Measurements from ENCODE around the gene KATNAL1.
"Not testable (repeated sequence)": the region's sequence is repeated elsewhere in the genome, so short reads cannot be mapped to it uniquely, and the experiment has no call there.

Gene KATNAL1

GRCh38 chr13:30211745-30212144 is 95.6 kb downstream of the KATNAL1 start:
- no peak for DNase-seq (ENCODE audit: low read depth)

GRCh38 chr13:30204564-30204963 is 102.8 kb downstream of the KATNAL1 start:
- no peak for DNase-seq (ENCODE audit: low read depth)

- DNase-seq (ENCODE audit: low read depth) = no peak
Measured at GRCh38 chr13:30196025-30196424, 111.3 kb downstream of the KATNAL1 start.

DNA sequence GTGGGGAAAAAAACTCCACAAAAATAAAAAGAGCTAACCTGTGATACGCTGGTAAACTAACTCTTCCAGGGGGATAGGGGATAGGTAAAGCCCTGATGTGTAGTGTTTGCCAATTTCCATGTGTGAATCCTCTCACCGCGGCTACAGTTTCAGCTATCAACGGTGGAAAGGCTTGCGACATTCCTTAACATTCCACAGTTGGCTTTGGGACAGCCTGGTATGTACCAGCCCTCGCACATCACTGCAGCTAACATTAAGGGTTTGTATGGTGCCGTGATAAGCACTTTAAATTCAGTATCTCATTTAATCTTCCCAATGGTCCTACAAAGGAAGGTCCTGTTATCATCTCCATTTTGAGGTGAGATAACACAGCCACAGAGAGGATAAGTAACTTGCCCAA is 112.4 kb downstream of the KATNAL1 start:
- DNase-seq (ENCODE audit: low read depth) = no peak

DNA sequence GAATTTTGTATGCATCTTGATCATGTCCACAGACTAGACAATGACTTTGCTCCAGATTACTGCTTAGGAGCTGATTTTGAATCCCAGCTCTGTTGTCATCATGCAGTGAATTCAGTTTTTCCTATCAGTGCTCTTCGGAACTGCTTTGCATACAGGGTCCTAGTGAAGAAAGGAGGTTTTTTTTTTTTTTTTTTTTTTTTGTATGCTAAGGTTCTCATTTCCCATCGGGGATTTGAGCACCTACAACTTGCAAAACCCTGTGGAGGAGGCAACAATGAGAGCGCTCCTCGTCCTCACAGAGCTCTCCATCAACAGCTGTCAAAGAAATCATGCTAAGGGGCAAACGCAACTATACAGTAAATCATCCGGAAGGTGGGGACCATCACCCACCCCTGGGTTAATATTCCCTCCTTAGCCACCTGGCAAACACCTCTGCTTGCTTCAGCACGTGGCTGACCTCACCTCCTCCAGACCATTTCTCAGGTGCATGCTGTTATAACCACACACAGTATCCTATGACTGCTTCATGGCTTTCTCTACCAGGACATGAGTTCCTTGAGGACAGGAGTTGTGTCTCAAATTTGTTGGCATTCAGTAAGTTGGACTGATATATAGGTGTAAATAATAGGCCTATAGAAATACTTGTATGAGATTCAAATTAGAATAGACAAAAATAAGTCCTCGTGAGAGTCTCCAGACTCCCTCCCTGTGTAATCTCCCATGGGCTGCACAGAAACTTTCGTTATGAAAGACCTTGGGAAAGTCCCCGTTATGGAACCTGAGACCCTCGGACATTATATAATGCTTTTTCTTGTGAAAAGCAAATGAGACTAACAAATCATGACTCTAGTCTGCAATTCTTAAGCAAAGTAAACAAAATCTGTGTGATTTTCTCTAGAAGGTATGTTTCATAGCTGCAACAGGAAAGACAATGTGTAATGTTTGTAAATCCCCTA is 113.8 kb downstream of the KATNAL1 start:
- no peak for DNase-seq (ENCODE audit: low read depth)

DNA sequence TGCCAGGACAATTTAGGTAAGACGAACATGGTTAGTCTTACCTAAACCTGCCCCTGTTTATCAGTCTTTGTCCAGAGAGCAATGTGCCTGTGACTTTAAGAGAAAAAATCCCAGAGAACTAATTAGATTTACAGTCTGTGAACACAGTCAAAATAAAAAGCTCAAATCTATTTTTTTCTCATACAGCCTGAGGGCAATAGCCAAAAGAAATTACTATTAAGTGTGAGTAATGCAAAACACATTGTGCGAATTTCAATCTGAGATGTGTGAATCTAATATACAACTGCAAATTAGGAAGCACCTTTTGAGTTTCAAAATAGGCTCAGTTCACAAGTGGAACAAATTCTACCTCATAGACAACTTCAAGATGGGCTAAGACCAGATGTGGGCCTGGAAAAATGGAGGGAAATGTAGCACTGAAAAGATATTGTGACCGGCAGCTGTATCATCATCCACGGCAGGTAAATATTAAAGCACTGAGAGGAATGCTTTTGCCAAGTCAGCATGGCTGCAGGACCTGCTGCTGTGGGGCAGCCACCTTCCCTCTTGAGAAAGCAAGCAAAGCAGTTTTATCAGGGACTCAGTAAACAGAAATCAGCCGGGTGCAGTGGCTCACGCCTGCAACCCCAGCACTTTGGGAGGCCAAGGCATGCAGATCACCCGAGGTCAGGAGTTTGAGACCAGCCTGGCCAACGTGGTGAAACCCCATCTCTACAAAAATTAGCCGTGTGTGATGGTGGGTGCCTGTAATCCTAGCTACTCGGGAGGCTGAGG is 114.8 kb downstream of the KATNAL1 start:
- no peak for DNase-seq (ENCODE audit: low read depth)

DNA sequence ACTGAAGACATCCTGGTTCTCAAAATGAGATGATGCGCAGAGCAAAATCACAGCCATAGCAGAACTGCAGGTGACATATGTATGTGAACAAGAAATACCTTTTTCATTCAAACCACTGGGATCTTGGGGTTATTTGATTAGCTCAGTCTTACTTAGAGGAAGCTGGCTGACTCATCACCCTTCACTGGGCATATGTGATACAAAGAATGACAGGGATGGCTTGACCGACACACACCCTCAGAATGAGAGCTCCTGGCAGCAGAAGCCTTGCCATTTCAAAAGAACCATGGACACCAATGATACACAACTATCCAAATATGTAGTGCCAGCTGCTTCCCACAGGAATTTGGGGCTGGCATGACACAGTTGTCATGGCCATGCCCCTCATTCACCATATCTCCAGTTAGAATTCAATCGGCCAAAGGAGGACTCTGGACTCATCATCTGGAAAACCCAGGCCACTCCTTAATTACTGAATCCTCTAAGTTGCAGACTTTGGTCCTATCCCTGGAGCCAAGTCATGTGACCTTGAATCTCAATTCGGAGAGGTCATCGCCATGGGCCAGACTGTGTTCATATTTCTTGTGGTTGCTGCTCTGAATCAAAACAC is 115.8 kb downstream of the KATNAL1 start:
- DNase-seq (ENCODE audit: low read depth) = no peak

- no peak for DNase-seq (ENCODE audit: low read depth)
Measured at GRCh38 chr13:30186634-30187415, 120.5 kb downstream of the KATNAL1 start.

GRCh38 chr13:30181888-30182651 is 125.3 kb downstream of the KATNAL1 start:
- DNase-seq (ENCODE audit: low read depth) = no peak

DNA sequence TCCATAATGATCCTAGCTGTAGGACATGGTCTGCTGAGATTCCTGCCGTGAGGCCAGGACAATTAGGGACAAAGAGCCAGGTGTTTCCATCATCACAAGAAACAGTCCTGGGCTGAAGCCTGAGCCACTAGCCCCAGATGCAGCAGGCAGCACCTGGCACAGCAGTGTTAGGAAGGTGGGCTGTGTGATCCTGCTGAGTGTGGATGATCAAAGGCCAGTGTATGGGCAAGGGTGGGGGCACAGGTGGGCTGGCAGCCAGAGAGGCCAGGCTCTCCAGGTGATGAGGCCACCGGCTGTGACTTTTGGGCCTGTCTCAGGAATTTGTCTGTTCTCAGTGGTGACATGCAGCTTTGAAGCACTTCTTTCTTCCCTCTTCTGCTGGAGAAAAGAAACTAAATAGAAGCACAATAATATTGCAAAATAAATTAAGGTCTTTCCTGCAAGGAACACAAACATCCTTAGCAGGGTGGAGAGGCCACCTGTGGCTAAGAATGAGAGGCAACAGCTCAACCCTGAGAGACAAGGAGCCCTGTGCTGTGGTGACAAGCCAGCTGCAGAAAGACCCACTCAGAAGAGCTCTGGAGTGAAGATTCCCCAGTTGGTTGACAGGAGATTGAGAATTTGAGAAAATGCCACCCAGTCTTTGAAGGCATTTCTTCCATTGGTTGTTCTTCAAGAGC is 127.6 kb downstream of the KATNAL1 start:
- no peak for DNase-seq (ENCODE audit: low read depth)

DNA sequence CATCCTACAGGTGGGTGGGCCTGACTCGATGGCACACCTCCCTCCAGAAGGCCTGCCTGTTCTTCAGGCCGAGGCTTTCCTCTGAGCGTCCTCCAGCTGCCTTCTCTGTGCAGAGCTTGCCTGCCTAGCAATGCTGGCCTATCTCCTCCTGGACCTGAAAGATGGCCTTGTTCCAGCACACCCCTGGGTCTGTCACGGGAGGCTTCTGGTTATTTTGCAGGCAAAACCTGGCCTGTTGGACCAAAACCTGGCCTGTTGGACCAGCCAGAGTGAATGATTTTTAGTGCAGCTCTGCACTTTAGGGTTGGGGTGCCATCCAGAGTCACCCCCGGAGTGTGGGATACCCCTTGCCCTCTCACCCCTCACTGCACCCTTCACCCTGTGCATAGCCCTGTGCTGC is 128.4 kb downstream of the KATNAL1 start:
- DNase-seq (ENCODE audit: low read depth) = no peak

GRCh38 chr13:30175166-30175565 is 132.2 kb downstream of the KATNAL1 start:
- DNase-seq (ENCODE audit: low read depth) = no peak

- DNase-seq (ENCODE audit: low read depth) = not testable (repeated sequence)
Measured at GRCh38 chr13:30174250-30174649, 133.1 kb downstream of the KATNAL1 start.

- no peak for DNase-seq (ENCODE audit: low read depth)
Measured at GRCh38 chr13:30173303-30173610, 134.1 kb downstream of the KATNAL1 start.

GRCh38 chr13:30172593-30173302 is 134.6 kb downstream of the KATNAL1 start:
- DNase-seq (ENCODE audit: low read depth) = no peak

DNA sequence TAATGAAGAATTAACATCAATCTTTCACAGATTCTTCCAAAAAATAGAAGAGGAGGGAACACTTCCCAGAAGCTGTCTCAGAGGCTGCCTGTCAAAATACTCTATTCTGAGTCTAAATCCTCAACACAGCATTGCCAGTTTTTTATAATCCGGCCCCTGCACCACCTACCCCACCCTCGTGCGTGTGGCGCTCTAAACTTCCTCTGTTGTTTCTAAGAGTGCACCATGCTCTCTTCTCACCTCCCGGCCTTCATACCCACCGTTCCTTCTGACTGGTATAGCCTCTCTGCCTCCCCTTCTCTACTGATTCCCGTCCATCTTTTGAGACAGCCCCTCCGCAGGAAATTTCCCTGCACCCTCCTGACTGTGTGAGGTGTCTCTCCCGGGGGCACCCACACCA is 136.8 kb downstream of the KATNAL1 start:
- no peak for DNase-seq (ENCODE audit: low read depth)

- no peak for DNase-seq (ENCODE audit: low read depth)
Measured at GRCh38 chr13:30169442-30169841, 137.9 kb downstream of the KATNAL1 start.

DNA sequence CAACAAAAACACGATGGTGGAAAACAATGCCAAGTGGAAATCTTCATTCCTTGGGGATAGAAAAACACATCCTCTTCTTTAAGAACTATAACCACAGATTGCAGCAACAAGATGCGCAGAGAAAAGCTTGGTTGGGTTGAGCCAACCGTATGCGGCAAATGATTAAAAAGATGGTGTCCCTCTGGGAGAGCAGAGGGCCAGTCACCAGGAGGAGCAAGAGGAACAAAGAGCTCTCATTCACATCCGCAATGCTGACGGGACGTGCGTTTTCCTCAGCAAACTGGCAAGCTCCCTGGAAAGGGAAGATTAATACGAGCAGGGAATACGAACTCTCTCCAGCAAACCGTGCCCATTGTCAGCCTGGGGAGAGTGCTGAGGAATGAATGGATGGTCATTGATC is 141.6 kb downstream of the KATNAL1 start:
- DNase-seq (ENCODE audit: low read depth) = no peak

DNA sequence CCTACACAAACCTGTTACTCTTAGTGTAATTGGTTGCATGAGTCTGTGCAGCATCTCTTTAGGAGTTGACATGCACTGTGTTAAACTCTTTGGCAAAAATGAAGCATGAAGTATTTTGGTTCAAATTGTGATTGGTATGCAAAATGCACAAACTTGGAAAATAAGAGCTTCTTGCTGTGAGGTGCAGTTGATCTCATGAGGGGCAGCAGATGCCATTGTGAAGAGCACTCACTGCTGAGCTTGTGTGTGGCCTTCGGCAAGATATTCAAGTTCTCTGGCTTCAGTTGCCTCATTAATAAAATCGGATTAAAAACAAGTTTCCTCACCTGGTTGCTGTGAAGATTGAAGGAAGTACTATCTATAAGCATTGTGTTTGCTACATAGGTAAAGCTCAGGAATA is 142.3 kb downstream of the KATNAL1 start:
- DNase-seq (ENCODE audit: low read depth) = no peak

GRCh38 chr13:30164146-30164545 is 143.2 kb downstream of the KATNAL1 start:
- DNase-seq (ENCODE audit: low read depth) = no peak

All from activated T-helper 9 cell treated with anti-CD3 and anti-CD28 coated beads, Interleukin-2, amount 50 U/mL, for 16 hours (primary cell).